Effector CD4-positive, alpha-beta T cell (primary cell): ENCODE data around the gene CD300H. TPM values are rescaled to one million over a fixed set of nuclear protein-coding genes. Genes with fewer than 3 reads are reported as not detected.

Experiments used
- DNase-seq: peaks from one replicate; pipeline ENCODE4 v3.0.0-alpha.2; 2020
- total RNA-seq: gene quantifications from one replicate; lab custom pipeline; 2026; lab: John Stamatoyannopoulos, UW

Gene CD300H
- total RNA-seq, result not detected

- DNase-seq, result no peak
Observed at GRCh38 chr17:74567397-74567796, at the start of gene CD300H. CD300H (minus strand) TSS chr17:74567509.

GRCh38 chr17:74616696-74617095 is 49.4 kb upstream of the CD300H start:
- DNase-seq, result no peak

- DNase-seq, result no peak
Observed at GRCh38 chr17:74612046-74612445, 44.7 kb upstream of the CD300H start.

GRCh38 chr17:74610108-74610507 is 42.8 kb upstream of the CD300H start:
- DNase-seq, result no peak

GRCh38 chr17:74608511-74608910 is 41.2 kb upstream of the CD300H start:
- no peak for DNase-seq

- no peak for DNase-seq
Observed at GRCh38 chr17:74607221-74607620, 39.9 kb upstream of the CD300H start.

GRCh38 chr17:74606050-74606449 is 38.7 kb upstream of the CD300H start:
- DNase-seq, result no peak

GRCh38 chr17:74605361-74605760 is 38.1 kb upstream of the CD300H start:
- DNase-seq, result no peak

GRCh38 chr17:74604761-74605160 is 37.5 kb upstream of the CD300H start:
- DNase-seq, result no peak

- no peak for DNase-seq
Observed at GRCh38 chr17:74604200-74604599, 36.9 kb upstream of the CD300H start.

- no peak for DNase-seq
Observed at GRCh38 chr17:74603746-74604145, 36.4 kb upstream of the CD300H start.

- DNase-seq, result no peak
Observed at GRCh38 chr17:74603037-74603635, 35.8 kb upstream of the CD300H start.

- no peak for DNase-seq
Observed at GRCh38 chr17:74601944-74602572, 34.7 kb upstream of the CD300H start.

GRCh38 chr17:74599448-74599939 is 32.2 kb upstream of the CD300H start:
- no peak for DNase-seq

- no peak for DNase-seq
Observed at GRCh38 chr17:74599023-74599399, 31.7 kb upstream of the CD300H start.

GRCh38 chr17:74598346-74599022 is 31.2 kb upstream of the CD300H start:
- no peak for DNase-seq

- DNase-seq, result no peak
Observed at GRCh38 chr17:74597069-74597790, 29.9 kb upstream of the CD300H start.

- no peak for DNase-seq
Observed at GRCh38 chr17:74595037-74595750, 27.9 kb upstream of the CD300H start.

- DNase-seq, result no peak
Observed at GRCh38 chr17:74592087-74592990, 25.0 kb upstream of the CD300H start, which contains the start of gene CD300LD. CD300LD (minus strand) TSS chr17:74592283; CDS start chr17:74592202, 81 bp downstream.

- DNase-seq, result no peak
Observed at GRCh38 chr17:74591503-74591902, 24.2 kb upstream of the CD300H start.

- no peak for DNase-seq
Observed at GRCh38 chr17:74585711-74586110, 18.4 kb upstream of the CD300H start.
